ENCODE measurements around the gene ETNK2. TPM values are rescaled to one million over a fixed set of nuclear protein-coding genes. Genes with fewer than 3 reads are reported as not detected.

ETNK2 gene
- total and polyA plus RNA-seq, 2 of the 13 experiments (the other 11 are each of a cell fraction or from before 2014, with no cell fraction given), result 15.5 to 42.8 TPM

DNA sequence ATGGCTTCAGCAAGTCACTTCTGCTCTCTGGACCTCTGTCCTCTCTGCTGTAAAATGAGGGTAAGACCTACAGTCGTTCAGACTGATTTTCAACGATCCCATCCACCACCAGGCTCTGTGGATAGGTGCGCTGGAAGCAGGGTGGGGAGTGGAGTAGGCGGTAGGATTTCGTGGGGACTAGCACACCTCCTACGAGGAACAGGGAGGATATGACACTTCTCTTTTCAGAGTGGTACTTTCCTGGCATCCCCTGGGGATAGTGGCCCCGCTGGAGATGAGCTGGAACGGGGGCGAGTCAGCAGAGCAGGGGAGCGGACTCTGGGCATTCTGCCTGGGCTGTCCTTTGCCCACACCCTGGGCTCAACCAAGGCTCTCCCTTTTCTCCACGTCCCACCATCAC lies 17.7 kb downstream of the ETNK2 start:
- Histone ChIP-seq H3K27me3 (ENCODE audit: control insufficient read depth in 1 of 2, insufficient read depth in 2 of 2, low read length in 2 of 2) (no peaks in the 10 kb centered on the region), H4K20me1 (ENCODE audit: insufficient read depth, low read length) (no peaks in the 10 kb centered on the region), H3K27ac (ENCODE audit: extremely low read length, insufficient read depth, low read length) (no peak overlapping the region), H3K4me3 (replicated peaks in 1 of 3; ENCODE audit: insufficient read depth in 1 of 3, low read depth in 2 of 3, low read length in 3 of 3) (no peak overlapping the region), H2AFZ (ENCODE audit: low read length) (no peak overlapping the region), H3K9me3 (ENCODE audit: low read length) (no peaks in the 10 kb centered on the region), H3K4me1 (ENCODE audit: insufficient read depth, low read length) (peaks cover 19% of the 10 kb centered on the region), H3K79me2 (ENCODE audit: insufficient read depth, low read length) (no peaks in the 10 kb centered on the region), H3K4me2 (ENCODE audit: low read depth, low read length) (no peak overlapping the region), H3K9ac (ENCODE audit: insufficient read depth, low read depth, low read length) (no peak overlapping the region), H3K36me3 (replicated peaks in 1 of 2; ENCODE audit: control insufficient read depth in 1 of 2, insufficient read depth in 2 of 2, low read length in 2 of 2) (peaks cover 4 to 6% of the 10 kb centered on the region in 2 experiments; a peak in 3 of 5 replicates)
- ChIA-PET POLR2A (no interaction called here), CTCF (ENCODE audit: low intra/inter-chr PET ratio, low total read pairs) (no interaction called here)
- WGBS (ENCODE audit: low lambda C conversion rate), result 82% methylated on average over 11 of the region's 11 CpGs
- no peak for TF ChIP-seq ZNF225 (CRISPR knock-in tag; IDR thresholded peaks at IDR 0.05)
- TF ChIP-seq RBM22 (optimal IDR thresholded peaks at IDR 0.05; ENCODE audit: low read length), result no peak
- TF ChIP-seq ZNF761 (CRISPR knock-in tag; conservative IDR thresholded peaks at IDR 0.05), result no peak
- TF ChIP-seq, protein P1, sequence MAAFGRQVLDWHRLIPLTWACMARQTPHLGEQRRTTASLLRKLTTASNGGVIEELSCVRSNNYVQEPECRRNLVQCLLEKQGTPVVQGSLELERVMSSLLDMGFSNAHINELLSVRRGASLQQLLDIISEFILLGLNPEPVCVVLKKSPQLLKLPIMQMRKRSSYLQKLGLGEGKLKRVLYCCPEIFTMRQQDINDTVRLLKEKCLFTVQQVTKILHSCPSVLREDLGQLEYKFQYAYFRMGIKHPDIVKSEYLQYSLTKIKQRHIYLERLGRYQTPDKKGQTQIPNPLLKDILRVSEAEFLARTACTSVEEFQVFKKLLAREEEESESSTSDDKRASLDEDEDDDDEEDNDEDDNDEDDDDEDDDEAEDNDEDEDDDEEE (CRISPR knock-in tag; IDR thresholded peaks at IDR 0.05), result no peak
- TF ChIP-seq, protein P2, sequence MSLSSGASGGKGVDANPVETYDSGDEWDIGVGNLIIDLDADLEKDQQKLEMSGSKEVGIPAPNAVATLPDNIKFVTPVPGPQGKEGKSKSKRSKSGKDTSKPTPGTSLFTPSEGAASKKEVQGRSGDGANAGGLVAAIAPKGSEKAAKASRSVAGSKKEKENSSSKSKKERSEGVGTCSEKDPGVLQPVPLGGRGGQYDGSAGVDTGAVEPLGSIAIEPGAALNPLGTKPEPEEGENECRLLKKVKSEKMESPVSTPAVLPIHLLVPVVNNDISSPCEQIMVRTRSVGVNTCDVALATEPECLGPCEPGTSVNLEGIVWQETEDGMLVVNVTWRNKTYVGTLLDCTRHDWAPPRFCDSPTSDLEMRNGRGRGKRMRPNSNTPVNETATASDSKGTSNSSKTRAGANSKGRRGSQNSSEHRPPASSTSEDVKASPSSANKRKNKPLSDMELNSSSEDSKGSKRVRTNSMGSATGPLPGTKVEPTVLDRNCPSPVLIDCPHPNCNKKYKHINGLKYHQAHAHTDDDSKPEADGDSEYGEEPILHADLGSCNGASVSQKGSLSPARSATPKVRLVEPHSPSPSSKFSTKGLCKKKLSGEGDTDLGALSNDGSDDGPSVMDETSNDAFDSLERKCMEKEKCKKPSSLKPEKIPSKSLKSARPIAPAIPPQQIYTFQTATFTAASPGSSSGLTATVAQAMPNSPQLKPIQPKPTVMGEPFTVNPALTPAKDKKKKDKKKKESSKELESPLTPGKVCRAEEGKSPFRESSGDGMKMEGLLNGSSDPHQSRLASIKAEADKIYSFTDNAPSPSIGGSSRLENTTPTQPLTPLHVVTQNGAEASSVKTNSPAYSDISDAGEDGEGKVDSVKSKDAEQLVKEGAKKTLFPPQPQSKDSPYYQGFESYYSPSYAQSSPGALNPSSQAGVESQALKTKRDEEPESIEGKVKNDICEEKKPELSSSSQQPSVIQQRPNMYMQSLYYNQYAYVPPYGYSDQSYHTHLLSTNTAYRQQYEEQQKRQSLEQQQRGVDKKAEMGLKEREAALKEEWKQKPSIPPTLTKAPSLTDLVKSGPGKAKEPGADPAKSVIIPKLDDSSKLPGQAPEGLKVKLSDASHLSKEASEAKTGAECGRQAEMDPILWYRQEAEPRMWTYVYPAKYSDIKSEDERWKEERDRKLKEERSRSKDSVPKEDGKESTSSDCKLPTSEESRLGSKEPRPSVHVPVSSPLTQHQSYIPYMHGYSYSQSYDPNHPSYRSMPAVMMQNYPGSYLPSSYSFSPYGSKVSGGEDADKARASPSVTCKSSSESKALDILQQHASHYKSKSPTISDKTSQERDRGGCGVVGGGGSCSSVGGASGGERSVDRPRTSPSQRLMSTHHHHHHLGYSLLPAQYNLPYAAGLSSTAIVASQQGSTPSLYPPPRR (CRISPR knock-in tag; IDR thresholded peaks at IDR 0.05; ENCODE audit: borderline replicate concordance), result no peak
- no peak for TF ChIP-seq EED (CRISPR knock-in tag; IDR thresholded peaks at IDR 0.05)
- TF ChIP-seq RARA (CRISPR knock-in tag; IDR thresholded peaks at IDR 0.05), result no peak
- in situ Hi-C loops (cut with HindIII; ENCODE audit: extremely low pct_ligation_motif_present, low pct_unique_long_range_greater_than_20kb), result no loop called here
- no peak for DNase-seq (ENCODE audit: low spot score)
- FAIRE-seq, result no peak
- ATAC-seq, result no peak
- intact Hi-C loops (cut with micrococcal nuclease; ENCODE audit: unreplicated experiment), result no loop called here
- BruUV-seq (replicated peaks), result no TSS peak
